Ovary (tissue), 9 donors: ENCODE measurements around the gene GMPS. TPM values are rescaled to one million over a fixed set of nuclear protein-coding genes. Genes with fewer than 3 reads are reported as not detected.
"Not testable (repeated sequence)": the region's sequence is repeated elsewhere in the genome, so short reads cannot be mapped to it uniquely, and the experiment has no call there.

Source experiments
- DNase-seq, 5 donors: peaks; one replicate each; pipeline ENCODE4 v3.0.0-alpha.2; 2019 to 2020
- H3K27ac ChIP-seq, 2 donors: fragments of 200-600 bp; one replicate each; pipeline versions ENCODE4 v1.5.1 to v1.8.0; 2019 to 2022
- H3K27me3 ChIP-seq: fragments of 200-600 bp; one replicate; pipeline ENCODE4 v1.8.0; 2022
- H3K36me3 ChIP-seq: fragments of 200-600 bp; sonication (generic); one replicate; pipeline ENCODE4 v1.5.1; 2019
- H3K4me1 ChIP-seq: one replicate; pipeline ENCODE4 v1.8.1; 2013; ENCODE audit warnings: mild to moderate bottlenecking, moderate library complexity; ENCODE audit not compliant: insufficient read depth
- H3K4me3 ChIP-seq: fragments of 200-600 bp; sonication (generic); one replicate; pipeline ENCODE4 v1.5.1; 2017
- H3K9me3 ChIP-seq, 2 donors: fragments of 200-600 bp in 1 of 2; sonication (generic) in 1 of 2; one replicate each; pipeline versions ENCODE4 v1.5.1 to v1.8.1; 2013 to 2019; ENCODE audit warnings: mild to moderate bottlenecking in 1 of 2, moderate library complexity in 1 of 2
- CTCF ChIP-seq, 3 donors: fragments of 450-650 bp in 2 of 3; fragments of 200-600 bp in 1 of 3; IDR thresholded peaks; one replicate each; pipeline versions ENCODE4 v1.5.1 to v1.8.0; 2016 to 2022; ENCODE audit warnings: antibody characterized with exemption in 3 of 3, mild to moderate bottlenecking in 1 of 3
- EP300 ChIP-seq: sonication (generic); formaldehyde crosslinking; IDR thresholded peaks from one replicate; pipeline ENCODE4 v1.6.1; 2017; ENCODE audit warnings: antibody characterized with exemption
- POLR2A ChIP-seq: fragments of 450-650 bp; IDR thresholded peaks from one replicate; pipeline ENCODE4 v1.6.1; 2017; ENCODE audit warnings: antibody characterized with exemption, mild to moderate bottlenecking, moderate library complexity
- WGBS, 3 donors: extraction: QIAGEN DNeasy Blood & Tissue Kit in 1 of 3; methylation state at CpG; one replicate each; pipeline versions ENCODE4 v1.1.5 to v1.1.7; 2013 to 2017; 5-methylcytosine and 5-hydroxymethylcytosine counted together
- intact Hi-C, 4 donors: fragments of 100-400 bp; cut with DNase I; formaldehyde crosslinking; loops; one replicate each; pipeline versions ENCODE4 v1.11.0 to v1.15.1; 2022 to 2023
- polyA plus RNA-seq, 2 donors: library from polyadenylated mRNA; stranded (reverse); fragments of 200-250 nt in 1 of 2; fragments of 350-450 nt in 1 of 2; fragmentation: Illumina TruSeq in 1 of 2; extraction: RNeasy Lipid Tissue Mini Kit (QIAGEN cat#74804) in 1 of 2; gene quantifications; one replicate each; pipeline ENCODE4 v1.2.3, GENCODE V29; 2013 to 2014
- total RNA-seq, 7 donors: library from RNA; depleted of rRNA in 2 of 7; stranded (reverse); fragments of >200 nt in 2 of 7; fragmentation: NEBNext Ultra II Directional in 3 of 7; extraction: Animal tissue kit (Norgen Biotek cat#: 25700) in 3 of 7; gene quantifications; one replicate each; pipeline versions ENCODE4 v1.1.0 to v1.2.4, GENCODE V29; 2016 to 2023
- donor health status: DM: no; HTN: no; CAD: no; lungs with moderate emphysema.
- donor health status: DM: no; HTN: no; CAD: no.
- donor health status: Bipolar disorder and iron deficiency.
- donor health status: DM: yes; HTN: yes; CAD: no.
- donor health status: DM: no; HTN: no; CAD: no.
- donor health status: DM: yes; HTN: yes; CAD: no.

The GMPS gene
- total and polyA plus RNA-seq, 9 donors = 16.2 to 62.1 (median 48.8) TPM

DNA sequence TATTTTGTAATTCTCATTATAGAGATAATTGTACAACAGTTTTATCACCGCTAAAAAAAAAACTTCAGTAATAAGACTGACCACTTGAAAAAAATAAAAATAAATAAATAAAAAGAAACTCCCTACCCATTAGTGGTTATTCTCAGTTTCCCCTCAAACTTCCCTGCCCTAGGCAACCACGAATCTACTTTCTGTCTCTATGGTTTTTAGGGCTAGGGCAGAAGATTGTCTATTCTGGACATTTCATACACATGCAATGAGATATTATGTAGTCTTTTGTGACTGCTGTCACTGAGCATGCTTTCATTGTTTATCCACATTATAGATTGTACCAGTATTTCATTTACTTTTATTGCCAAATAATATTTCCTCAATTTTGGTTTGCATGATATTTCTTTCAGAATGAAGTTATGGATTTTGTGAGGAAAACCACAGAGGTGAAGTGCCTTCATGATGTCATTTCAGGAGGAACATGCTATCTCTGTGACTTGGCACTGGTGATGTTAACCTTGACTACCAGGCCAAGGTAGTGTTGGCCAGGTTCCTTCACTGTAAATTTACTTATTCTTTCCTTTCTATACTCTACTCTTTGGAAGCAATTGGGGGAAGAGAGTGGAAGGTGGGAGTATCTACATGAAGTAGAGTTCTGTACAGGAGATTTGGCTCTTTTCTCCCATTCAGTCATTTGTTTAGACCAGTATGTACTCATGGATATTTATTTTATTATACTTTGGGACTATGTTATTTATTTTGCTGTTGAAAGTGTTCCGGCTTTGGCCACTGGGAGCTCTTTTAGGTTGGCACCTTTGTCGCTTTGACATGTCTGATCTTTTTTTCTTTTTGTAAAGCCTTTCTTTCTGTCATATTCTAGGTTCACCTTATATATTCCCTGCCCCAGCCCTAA is 86.3 kb downstream of the GMPS start:
- WGBS, 3 donors = 93 to 96% (median 95%) methylated on average over 4 of the region's 4 CpGs
- no peaks in the 10 kb centered on the region for H3K27me3 ChIP-seq
- H3K9me3 ChIP-seq = no peaks in the 10 kb centered on the region
- intact Hi-C loops = no loop called here
- TF ChIP-seq POLR2A = no peak
- no peak for TF ChIP-seq CTCF (IDR thresholded peaks at IDR 0.05)
- TF ChIP-seq EP300 = no peak
- no peak overlapping the region for H3K4me3 ChIP-seq
- H3K27ac ChIP-seq = no peak overlapping the region
- H3K4me1 ChIP-seq = peaks cover 2% of the 10 kb centered on the region
- no peak for DNase-seq
- H3K36me3 ChIP-seq = no peaks in the 10 kb centered on the region

DNA sequence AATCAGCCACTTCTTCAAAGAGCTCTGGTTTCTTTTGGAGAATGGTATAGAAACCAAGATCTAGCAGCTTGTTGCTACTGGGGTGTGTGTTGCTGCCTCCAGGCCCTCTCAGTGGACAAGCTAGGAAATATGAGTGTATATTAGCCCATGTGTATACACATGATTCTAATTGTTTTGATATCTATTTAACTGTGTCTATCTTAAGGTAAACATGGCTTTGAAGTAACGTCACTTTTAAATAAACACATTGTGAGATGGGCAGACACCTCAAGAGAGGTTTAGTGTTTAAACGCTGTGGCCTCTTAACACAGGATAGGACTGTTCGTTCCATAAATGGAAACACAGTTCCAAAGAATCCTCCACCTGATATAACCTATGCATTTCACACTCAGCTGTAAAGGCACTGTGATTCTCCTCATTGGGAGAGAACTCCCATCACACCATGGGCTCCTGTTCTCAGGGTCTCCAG is 87.0 kb downstream of the GMPS start:
- Histone ChIP-seq H3K9me3 (no peaks in the 10 kb centered on the region), H3K4me3 (no peak overlapping the region), H3K27me3 (no peaks in the 10 kb centered on the region), H3K27ac (no peak overlapping the region), H3K36me3 (no peaks in the 10 kb centered on the region), H3K4me1 (peaks cover 1% of the 10 kb centered on the region)
- TF ChIP-seq EP300 = no peak
- no peak for TF ChIP-seq CTCF (IDR thresholded peaks at IDR 0.05)
- TF ChIP-seq POLR2A = no peak
- WGBS, 3 donors = 81 to 87% (median 85%) methylated on average over 3 of the region's 3 CpGs
- no peak for DNase-seq
- intact Hi-C loops = no loop called here

DNA sequence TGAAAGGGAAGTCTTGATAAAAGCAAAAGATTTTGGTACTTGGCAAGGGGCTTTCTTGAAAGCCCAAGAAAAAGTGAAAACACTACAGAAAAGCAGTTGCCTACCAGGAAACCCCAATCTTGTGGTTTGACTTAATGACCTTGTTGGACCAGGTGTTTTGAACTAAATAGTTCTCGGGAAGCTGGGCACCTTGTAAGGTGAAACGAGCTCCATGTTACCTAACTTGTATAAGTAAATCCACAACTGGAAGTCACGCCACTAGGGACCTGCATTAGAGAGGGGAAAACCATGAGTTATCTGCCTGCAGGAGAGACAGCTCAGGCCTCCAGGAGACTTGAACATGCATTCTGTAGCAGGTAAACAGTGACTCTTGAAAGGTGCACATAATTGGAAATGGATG is 88.2 kb downstream of the GMPS start:
- intact Hi-C loops = no loop called here
- H3K27me3 ChIP-seq = no peaks in the 10 kb centered on the region
- DNase-seq = no peak
- no peaks in the 10 kb centered on the region for H3K4me1 ChIP-seq
- no peak for TF ChIP-seq POLR2A
- no peak for TF ChIP-seq CTCF (IDR thresholded peaks at IDR 0.05)
- no peaks in the 10 kb centered on the region for H3K9me3 ChIP-seq
- H3K4me3 ChIP-seq = no peak overlapping the region
- H3K36me3 ChIP-seq = no peaks in the 10 kb centered on the region
- 86 to 90% (median 90%) methylated on average over 3 of the region's 3 CpGs for WGBS, 3 donors
- H3K27ac ChIP-seq = no peak overlapping the region

DNA sequence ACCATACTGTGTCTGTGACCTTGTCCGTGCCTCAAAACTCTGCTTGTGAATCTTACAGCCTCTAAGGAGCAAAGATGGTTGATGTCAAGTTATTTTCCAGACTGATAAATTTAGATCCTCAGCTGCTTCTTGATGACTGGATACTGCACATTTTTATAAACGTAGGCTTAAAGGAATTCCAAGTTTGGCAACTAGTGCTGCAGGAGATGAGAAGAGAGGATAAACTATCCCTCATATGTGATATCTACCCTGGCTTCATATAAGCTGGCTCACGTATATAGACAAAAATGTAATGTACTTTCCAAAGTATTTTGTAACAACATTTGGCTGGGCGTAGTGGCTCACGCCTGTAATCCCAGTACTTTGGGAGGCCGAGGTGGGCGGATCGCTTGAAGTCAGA is 89.6 kb downstream of the GMPS start:
- no peaks in the 10 kb centered on the region for H3K4me1 ChIP-seq
- no peaks in the 10 kb centered on the region for H3K36me3 ChIP-seq
- intact Hi-C loops = no loop called here
- TF ChIP-seq EP300 (no peak), CTCF (IDR thresholded peaks at IDR 0.05) (no peak), POLR2A (no peak)
- no peak overlapping the region for H3K27ac ChIP-seq
- H3K27me3 ChIP-seq = no peaks in the 10 kb centered on the region
- no peak for DNase-seq
- 63 to 76% (median 74%) methylated on average over 8 of the region's 8 CpGs for WGBS, 3 donors
- H3K9me3 ChIP-seq = no peaks in the 10 kb centered on the region
- no peak overlapping the region for H3K4me3 ChIP-seq

- H3K27ac ChIP-seq, H3K4me1 ChIP-seq, H3K27me3 ChIP-seq, H3K9me3 ChIP-seq, H3K36me3 ChIP-seq, H3K4me3 ChIP-seq, DNase-seq, intact Hi-C loops: not testable (repeated sequence)
- WGBS, 3 donors = 93 to 96% (median 94%) methylated on average over 5 of the region's 5 CpGs
These were observed 90.6 kb downstream of the GMPS start for GRCh38 chr3:155961044-155961443.
